Left forelimb (tissue), 1 donor: ENCODE results near the gene APC2.

Source experiments
- DNase-seq: peaks from one replicate; pipeline ENCODE4 v3.0.0-alpha.2; 2018; ENCODE audit warnings: low spot score

Gene APC2

DNA sequence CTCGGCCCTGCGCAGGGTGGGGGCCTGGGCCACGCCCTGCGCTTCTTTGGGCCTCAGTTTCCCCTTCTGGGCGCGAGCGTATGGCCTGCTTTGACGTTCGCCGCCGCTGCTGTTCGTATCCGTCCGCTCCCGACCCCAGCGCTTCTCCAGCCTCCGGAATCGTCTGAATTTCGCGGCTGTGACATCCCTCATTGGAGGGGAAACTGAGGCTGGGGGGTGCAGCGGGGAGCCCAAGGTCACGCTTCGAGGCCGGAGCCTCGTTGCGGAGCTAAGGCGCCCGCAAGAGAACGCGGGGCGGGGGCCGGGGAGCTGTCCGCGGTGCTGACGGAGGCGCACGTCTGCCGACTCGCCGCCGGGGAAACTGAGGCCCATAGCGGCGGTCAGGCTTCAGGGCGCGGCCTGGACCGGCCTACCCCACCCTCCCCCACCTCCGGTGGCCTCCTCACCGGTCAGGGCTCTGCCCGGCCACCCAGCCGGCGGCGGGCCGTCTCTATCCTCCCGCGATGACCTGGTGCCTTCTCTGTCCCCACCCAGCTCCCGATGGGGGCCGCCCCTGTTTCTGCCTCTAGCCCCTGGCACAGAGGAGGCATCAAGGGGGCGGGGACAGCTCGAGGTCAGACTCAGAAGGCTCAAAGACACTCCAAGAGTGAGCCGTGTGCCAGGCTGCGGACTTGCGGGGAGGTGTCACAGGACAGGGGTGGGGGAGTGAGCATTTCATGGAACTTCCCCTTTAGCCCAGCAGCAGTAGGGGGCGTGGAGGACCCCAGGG is 3.0 kb upstream of the APC2 start:
- no peak for DNase-seq

GRCh38 chr19:1447504-1447903 is 2.4 kb upstream of the APC2 start:
- no peak for DNase-seq

DNA sequence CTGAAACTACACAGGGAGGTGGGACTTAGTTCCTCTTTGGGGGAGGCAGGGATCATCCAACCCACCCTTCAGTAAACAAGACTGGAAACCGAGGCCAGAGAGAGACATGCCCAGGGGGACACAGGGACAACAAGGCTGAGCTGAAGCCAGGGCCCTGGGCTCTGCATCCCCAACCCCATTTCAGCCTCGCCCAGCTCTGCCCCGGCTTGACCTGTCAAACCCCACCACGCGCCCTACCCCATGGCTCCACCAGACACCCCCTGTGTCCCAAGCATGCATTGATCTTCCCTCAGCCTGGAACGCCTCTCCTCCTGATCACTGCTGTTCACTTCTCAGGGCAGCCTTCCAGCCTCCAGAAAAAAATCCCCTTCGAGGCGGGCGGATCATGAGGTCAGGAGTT is 2.0 kb upstream of the APC2 start:
- DNase-seq, result no peak

DNA sequence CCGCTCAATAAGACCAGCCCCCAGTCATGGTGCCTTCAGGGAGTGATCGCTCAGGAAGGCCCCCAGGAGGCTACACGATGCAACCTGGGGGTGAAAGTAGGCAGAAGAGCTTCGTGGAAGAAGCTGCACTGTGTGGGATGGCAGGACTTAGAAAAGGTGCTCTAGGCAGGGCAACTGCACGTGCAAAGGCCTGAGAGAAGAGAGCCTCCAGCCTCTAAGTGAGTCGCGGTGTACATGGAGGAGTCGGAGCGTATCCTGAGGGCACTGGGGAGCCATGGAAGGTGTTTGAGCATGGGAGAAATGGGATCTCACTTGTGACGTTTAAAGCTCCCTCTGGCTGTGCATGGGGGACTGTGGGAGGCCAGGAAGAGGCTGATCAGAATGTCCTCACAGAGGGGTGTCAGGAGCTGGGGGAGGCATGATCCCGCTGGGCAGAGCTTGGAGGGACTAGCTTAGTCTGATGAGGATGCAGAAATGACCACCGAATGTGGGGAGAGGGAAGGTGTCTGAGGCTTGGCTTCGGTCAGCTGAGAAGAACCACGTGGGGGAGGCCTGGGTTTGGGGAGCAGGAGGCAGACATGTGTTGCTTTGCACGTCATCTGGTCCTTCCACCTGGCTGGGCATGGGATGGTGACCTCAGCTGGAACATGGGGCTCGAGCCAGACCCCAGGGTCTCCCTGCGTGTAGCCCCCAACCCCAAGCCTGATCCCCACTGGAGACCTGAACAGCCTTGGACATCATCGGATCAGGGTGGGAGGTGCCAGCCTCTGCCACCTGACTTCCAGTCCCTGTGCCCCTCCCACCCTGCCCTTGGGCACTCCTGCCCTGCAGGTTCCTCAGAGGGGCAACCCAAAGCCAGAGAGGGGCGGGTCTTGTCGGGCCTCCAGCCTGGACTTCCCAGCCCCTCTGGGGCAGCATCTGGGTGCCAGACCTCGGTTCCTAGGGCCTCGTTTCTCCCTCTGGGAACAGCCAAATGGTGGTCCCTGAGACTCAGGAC is 1.1 kb downstream of the APC2 start:
- no peak for DNase-seq

DNA sequence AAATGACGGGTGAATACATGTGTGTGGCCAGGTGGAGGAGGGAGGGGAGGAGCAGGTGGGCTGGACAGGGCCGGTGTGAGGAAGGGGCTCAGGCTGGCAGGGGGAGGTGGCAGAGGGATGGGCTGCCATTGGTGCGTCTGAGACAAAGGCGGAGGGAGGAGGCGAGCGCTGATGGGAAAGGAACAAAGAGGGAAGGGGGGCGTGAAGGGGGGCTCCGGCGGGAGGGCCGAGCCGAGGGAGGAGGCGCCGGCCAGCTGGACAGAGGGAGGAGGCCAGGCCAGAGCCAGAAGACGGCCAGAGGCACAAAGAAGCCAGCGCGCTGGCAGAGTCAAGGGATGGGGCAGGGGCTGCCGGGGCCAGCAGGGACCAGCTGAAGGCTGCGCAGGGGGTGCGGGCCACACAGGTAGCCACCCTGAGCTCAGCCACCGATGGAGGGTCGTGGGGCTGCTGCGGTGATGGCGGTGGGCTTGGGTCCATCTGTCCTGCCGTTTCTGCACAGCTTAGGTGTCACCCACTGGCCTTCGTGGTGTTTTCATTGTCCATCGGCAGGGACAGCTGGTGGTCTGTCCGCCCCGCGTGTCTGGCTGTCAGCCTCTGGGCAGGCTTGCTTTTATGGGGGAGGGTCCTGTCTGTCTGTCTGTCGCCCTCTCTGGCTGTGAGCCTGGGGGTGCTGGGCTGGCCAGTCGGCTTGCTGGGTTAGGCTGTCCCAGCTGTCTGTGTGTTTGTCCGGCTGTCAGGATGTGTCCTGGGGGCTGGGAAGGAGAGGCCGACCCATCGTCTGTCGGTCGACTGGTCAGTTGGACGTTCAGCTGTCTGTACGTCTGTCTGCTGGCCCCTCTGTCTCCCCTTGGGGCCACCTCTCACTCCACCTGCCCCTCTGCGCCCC is 2.2 kb downstream of the APC2 start:
- DNase-seq, result no peak

GRCh38 chr19:1452802-1453524 is 3.0 kb downstream of the APC2 start:
- no peak for DNase-seq

GRCh38 chr19:1453525-1454364 is 3.8 kb downstream of the APC2 start:
- DNase-seq, result no peak

DNA sequence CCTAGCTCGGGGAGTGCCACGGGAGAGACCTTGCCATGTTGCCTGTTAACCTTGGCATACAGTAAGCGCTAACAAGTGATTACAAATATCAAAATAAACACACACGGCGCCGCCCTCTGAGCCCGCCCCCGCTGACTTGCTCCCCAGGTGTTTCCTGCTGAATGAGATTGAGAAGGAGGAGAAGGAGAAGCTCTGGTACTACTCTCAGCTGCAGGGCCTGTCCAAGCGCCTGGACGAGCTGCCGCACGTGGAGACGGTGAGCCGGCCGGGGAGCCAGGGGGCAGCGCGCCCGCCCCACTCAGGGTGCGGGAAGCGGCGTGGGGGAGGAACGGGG is 5.0 kb downstream of the APC2 start:
- DNase-seq, result no peak

- DNase-seq, result no peak
Observed at GRCh38 chr19:1455336-1456120, 5.6 kb downstream of the APC2 start.

DNA sequence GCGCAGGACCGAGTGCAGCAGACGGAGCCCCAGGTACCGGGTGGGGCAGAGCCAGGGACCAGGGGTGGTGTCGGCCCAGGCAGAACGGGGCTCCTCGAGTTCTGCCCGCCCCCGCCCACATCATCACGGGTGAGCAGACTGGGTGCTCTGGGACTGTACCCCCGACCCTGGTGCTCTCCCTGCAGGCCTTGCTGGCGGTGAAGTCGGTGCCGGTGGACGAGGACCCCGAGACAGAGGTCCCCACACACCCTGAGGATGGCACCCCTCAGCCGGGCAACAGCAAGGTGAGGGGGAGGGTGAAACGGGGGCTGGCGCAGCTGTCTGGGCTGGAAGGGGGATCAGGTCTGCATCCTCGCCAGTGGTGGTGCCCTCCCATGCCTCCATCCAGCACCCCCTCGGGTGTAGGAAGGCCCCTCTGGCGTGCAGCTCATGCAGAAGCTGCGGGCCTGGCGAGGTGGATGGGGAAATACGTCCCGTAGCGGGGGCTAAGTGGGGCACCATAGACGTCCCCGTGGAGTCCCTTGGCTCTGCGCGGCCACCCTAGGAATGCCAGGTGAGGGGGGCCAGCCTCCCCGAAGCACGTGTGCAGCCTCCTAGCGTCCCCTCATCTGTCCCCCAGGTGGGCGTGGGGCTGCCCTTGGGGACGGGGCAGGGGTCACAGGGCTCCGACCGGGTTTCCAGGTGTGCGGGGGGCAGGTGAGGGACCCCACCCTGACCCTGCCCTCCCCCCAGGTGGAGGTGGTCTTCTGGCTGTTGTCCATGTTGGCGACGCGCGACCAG is 6.4 kb downstream of the APC2 start:
- no peak for DNase-seq

GRCh38 chr19:1457031-1457739 is 7.3 kb downstream of the APC2 start:
- no peak for DNase-seq

DNA sequence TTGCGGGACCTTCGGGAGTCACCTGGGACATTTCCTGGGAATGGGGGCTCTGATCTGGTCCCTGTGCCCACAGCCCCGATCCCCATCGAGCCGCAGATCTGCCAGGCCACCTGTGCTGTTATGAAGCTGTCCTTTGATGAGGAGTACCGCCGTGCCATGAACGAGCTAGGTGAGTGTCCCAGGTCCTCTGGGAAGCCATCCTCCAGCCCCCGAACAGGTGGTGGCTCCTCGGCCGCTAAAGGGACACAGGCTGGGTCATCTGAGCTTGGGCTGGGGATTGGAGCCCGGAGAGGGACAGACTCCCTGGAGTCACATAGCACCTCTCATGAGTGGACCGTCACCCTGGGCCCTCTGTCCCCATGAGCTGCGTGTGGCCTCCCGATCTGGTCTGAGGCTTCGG is 8.0 kb downstream of the APC2 start:
- no peak for DNase-seq

DNA sequence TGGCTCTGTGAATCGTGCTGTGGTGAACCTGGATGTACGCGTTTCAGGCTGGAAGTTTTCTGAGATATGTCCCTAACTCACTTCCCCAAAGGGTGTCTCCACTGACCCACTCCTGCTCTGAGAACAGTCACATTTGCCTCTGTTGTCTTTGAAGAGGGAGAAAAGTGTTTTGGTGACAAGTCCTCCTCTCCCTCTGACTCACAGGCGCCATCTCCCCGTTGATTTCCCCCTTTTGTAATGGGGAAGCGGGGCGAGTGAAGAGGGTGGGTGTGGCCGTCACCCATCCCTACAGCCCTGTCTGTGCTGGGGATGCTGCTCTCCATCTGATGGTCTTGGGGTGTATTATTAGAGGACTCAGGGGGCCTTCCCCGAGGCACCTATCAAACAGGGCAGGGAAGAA is 9.6 kb downstream of the APC2 start:
- DNase-seq, result no peak

DNA sequence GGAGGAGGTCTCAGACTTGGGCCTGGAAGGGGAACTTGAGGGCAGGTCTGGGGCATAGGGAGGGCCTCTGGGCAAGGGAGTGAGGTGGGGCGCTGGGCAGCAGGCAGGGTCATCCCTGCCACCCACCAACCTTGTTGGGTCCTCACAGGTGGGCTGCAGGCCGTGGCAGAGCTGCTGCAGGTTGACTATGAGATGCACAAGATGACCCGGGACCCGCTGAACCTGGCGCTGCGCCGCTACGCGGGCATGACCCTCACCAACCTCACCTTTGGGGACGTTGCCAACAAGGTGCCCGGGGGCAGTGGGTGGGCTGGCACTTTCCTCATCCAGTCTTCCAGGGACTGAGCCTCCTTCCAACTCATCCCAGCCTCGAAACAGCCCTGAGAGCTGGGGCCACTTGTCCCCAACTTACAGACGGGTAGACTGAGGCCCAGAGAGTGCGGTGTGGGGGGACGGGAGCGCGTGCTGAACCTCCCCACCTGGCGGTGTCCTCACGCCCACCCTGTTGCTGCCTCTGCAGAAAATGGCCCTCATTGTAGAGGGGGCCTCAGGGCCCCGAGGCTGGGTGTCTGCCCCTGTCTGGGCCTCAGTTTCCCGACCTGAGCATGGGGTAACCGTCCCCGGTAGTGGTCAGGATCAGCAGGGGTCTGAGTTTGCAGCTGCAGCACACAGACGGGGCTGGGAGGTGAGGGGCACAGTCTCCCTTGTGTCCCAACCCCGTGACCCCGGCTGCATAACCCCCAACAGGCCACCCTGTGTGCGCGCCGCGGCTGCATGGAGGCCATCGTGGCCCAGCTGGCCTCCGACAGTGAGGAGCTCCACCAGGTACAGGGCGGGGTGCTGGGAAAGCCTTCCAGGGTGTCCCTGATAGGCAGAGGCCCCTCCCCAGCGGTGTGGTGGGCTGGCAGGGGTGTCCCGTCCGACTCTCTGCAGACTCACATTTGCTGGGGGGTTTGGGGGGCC is 10.4 kb downstream of the APC2 start:
- DNase-seq, result no peak

DNA sequence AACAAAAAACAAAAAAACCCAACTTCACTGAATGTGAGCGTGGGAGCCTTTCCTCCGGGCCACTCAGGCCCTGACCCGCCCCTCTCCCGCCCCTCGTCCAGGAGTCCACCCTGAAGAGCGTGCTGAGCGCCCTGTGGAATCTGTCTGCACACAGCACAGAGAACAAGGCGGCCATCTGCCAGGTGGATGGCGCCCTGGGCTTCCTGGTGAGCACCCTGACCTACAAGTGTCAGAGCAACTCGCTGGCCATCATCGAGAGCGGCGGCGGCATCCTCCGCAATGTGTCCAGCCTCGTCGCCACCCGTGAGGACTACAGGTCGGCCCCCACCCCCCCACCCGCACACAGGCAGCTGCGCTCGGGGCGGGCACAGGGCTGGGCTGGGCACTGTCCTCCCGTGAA is 11.9 kb downstream of the APC2 start:
- no peak for DNase-seq

GRCh38 chr19:1465191-1466016 is 15.5 kb downstream of the APC2 start:
- DNase-seq, result no peak
